HepG2 (cell line): ENCODE results near the gene NMBR. TPM values are rescaled to one million over a fixed set of nuclear protein-coding genes. Genes with fewer than 3 reads are reported as not detected.

Experiments used
- ATAC-seq: fragments of 200-7000 bp; cut with Tn5 transposase; 3 replicates; pipeline ENCODE4 v1.9.1; 2020; ENCODE audit warnings: mild to moderate bottlenecking, moderate library complexity
- BruUV-seq: library from RNA; stranded (reverse); fragments of 400-500 nt; replicated peaks from 2 replicates; lab custom pipeline; 2021; lab: Mats Ljungman, UMichigan
- CTCF ChIA-PET: fragments of 300-600 bp; formaldehyde crosslinking; extraction: SDS; loops from one replicate; lab custom pipeline; 2021; ENCODE audit warnings: low total read pairs, inconsistent platforms, low intra/inter-chr PET ratio; lab: Yijun Ruan, JAX
- POLR2A ChIA-PET: fragments of 350-600 bp; sonication (Branson Sonifier 250); formaldehyde crosslinking; loops from one replicate; lab custom pipeline; 2020; ENCODE audit warnings: antibody characterized with exemption, inconsistent platforms; lab: Yijun Ruan, JAX
- DNase-seq: peaks from one replicate; pipeline ENCODE4 v3.0.0-alpha.2; 2015; ENCODE audit warnings: low spot score
- FAIRE-seq: peaks from 3 replicates; lab custom pipeline; 2011; peaks lifted over from hg19 to GRCh38; lab: Jason Lieb, UNC
- H2AFZ ChIP-seq: one replicate; pipeline ENCODE4 v1.6.1; 2011; ENCODE audit warnings: low read length, inconsistent platforms
- H3K27ac ChIP-seq: fragments of 300-600 bp; 3 replicates; pipeline ENCODE4 v1.8.0; 2011; ENCODE audit warnings: mixed run types, mild to moderate bottlenecking, mixed read lengths, low read length, inconsistent platforms; ENCODE audit not compliant: insufficient read depth; ENCODE audit errors: extremely low read length
- H3K27me3 ChIP-seq, 2 experiments: fragments of 200-600 bp in 1 of 2; 2 replicates in 1 of 2; 3 replicates in 1 of 2; pipeline versions ENCODE4 v1.6.0 to v1.8.0; 2011; ENCODE audit warnings: low read length in 2 of 2, mild to moderate bottlenecking in 2 of 2, moderate library complexity in 2 of 2, inconsistent platforms in 1 of 2; ENCODE audit not compliant: insufficient read depth in 2 of 2, control insufficient read depth in 1 of 2
- H3K36me3 ChIP-seq, 2 experiments: fragments of 200-600 bp in 1 of 2; replicated peaks in 1 of 2; 2 replicates in 1 of 2; 3 replicates in 1 of 2; pipeline versions ENCODE4 v1.5.1 to v1.8.0; 2011; ENCODE audit warnings: low read length in 2 of 2, inconsistent platforms in 1 of 2; ENCODE audit not compliant: insufficient read depth in 2 of 2, control insufficient read depth in 1 of 2
- H3K4me1 ChIP-seq: 2 replicates; pipeline ENCODE4 v1.5.1; 2012; ENCODE audit warnings: low read length, inconsistent platforms; ENCODE audit not compliant: insufficient read depth
- H3K4me2 ChIP-seq: 2 replicates; pipeline ENCODE4 v1.6.0; 2011; ENCODE audit warnings: low read depth, low read length, inconsistent platforms
- H3K4me3 ChIP-seq, 3 experiments: fragments of 200-600 bp in 1 of 3; sonication (generic), shearing (Covaris generic) in 1 of 3; replicated peaks in 1 of 3; 2 replicates each; pipeline ENCODE4 v1.5.1; 2011 to 2016; ENCODE audit warnings: low read length in 3 of 3, inconsistent platforms in 2 of 3, low read depth in 2 of 3, mild to moderate bottlenecking in 2 of 3, control low read depth in 1 of 3, mixed read lengths in 1 of 3; ENCODE audit not compliant: insufficient read depth in 1 of 3
- H3K79me2 ChIP-seq: one replicate; pipeline ENCODE4 v1.6.1; 2011; ENCODE audit warnings: low read length, inconsistent platforms; ENCODE audit not compliant: insufficient read depth
- H3K9ac ChIP-seq: 2 replicates; pipeline ENCODE4 v1.6.0; 2011; ENCODE audit warnings: mild to moderate bottlenecking, low read depth, low read length, inconsistent platforms; ENCODE audit not compliant: insufficient read depth
- H3K9me3 ChIP-seq: 2 replicates; pipeline ENCODE4 v1.5.1; 2012; ENCODE audit warnings: mild to moderate bottlenecking, low read length
- H4K20me1 ChIP-seq: 2 replicates; pipeline ENCODE4 v1.6.0; 2011; ENCODE audit warnings: inconsistent platforms, mild to moderate bottlenecking, low read length, moderate library complexity; ENCODE audit not compliant: insufficient read depth
- CEBPB ChIP-seq: IDR thresholded peaks from 2 replicates; pipeline ENCODE4 v1.6.1; 2011; ENCODE audit warnings: low read depth, low read length, improper control_type of control experiment, borderline replicate concordance
- EHMT2 ChIP-seq: fragments of 200-600 bp; sonication (generic); IDR thresholded peaks from 2 replicates; pipeline ENCODE4 v1.7.0; 2017; ENCODE audit warnings: antibody characterized with exemption, low read depth, low read length, borderline replicate concordance
- FOSL1 ChIP-seq: sonication (generic); formaldehyde crosslinking; IDR thresholded peaks from 2 replicates; pipeline ENCODE4 v1.9.0; 2021; ENCODE audit warnings: missing genetic modification reagents, borderline replicate concordance
- KLF9 ChIP-seq: IDR thresholded peaks from 2 replicates; pipeline ENCODE4 v1.6.1; 2016; ENCODE audit warnings: low read depth
- NCOA2 ChIP-seq: sonication (generic); formaldehyde crosslinking; IDR thresholded peaks from 2 replicates; pipeline ENCODE4 v1.8.0; 2022; ENCODE audit warnings: inconsistent platforms
- NFATC3 ChIP-seq: sonication (generic); formaldehyde crosslinking; IDR thresholded peaks from 2 replicates; pipeline ENCODE4 v1.5.1; 2020; ENCODE audit warnings: mild to moderate bottlenecking, missing genetic modification reagents
- ONECUT2 ChIP-seq: sonication (generic); formaldehyde crosslinking; IDR thresholded peaks from 2 replicates; pipeline ENCODE4 v1.4.0; 2020; ENCODE audit warnings: missing genetic modification reagents
- RFX5 ChIP-seq: IDR thresholded peaks from 2 replicates; pipeline ENCODE4 v1.6.1; 2011; ENCODE audit warnings: low read depth, low read length, improper control_type of control experiment
- RXRA ChIP-seq: sonication (generic); formaldehyde crosslinking; IDR thresholded peaks from 2 replicates; pipeline ENCODE4 v1.5.1; 2020; ENCODE audit warnings: missing genetic modification reagents
- RXRB ChIP-seq: IDR thresholded peaks from 2 replicates; pipeline ENCODE4 v1.6.1; 2016; ENCODE audit warnings: borderline replicate concordance, missing genetic modification reagents, missing compliant biosample characterization
- SOX13 ChIP-seq, 3 experiments: fragments of 450-650 bp in 1 of 3; sonication (generic) in 1 of 3; formaldehyde crosslinking in 1 of 3; IDR thresholded peaks in 2 of 3; conservative IDR thresholded peaks in 1 of 3; 2 replicates each; pipeline versions ENCODE4 v1.5.0 to v1.6.1; 2016 to 2020; ENCODE audit warnings: antibody characterized with exemption in 1 of 3, mild to moderate bottlenecking in 1 of 3, missing compliant biosample characterization in 1 of 3, missing genetic modification reagents in 1 of 3, moderate library complexity in 1 of 3
- ZBTB44 ChIP-seq: sonication (generic); formaldehyde crosslinking; IDR thresholded peaks from 2 replicates; pipeline ENCODE4 v1.4.0; 2020; ENCODE audit warnings: missing genetic modification reagents
- ZBTB49 ChIP-seq: sonication (generic); formaldehyde crosslinking; IDR thresholded peaks from 2 replicates; pipeline ENCODE4 v1.4.0; 2020; ENCODE audit warnings: missing genetic modification reagents, borderline replicate concordance
- ZNF205 ChIP-seq: IDR thresholded peaks from 2 replicates; pipeline ENCODE4 v1.6.1; 2018; ENCODE audit warnings: missing biosample characterization, missing genetic modification reagents
- ZNF264 ChIP-seq: sonication (generic); formaldehyde crosslinking; IDR thresholded peaks from 2 replicates; pipeline ENCODE4 v1.4.0; 2020; ENCODE audit warnings: missing genetic modification reagents
- ZNF33B ChIP-seq: sonication (generic); formaldehyde crosslinking; IDR thresholded peaks from 2 replicates; pipeline ENCODE4 v1.5.1; 2020; ENCODE audit warnings: mild to moderate bottlenecking, missing genetic modification reagents
- ZNF567 ChIP-seq: sonication (generic); formaldehyde crosslinking; IDR thresholded peaks from 2 replicates; pipeline ENCODE4 v1.8.1; 2023; ENCODE audit warnings: mild to moderate bottlenecking, missing genetic modification reagents, borderline replicate concordance
- ZNF672 ChIP-seq: sonication (generic); formaldehyde crosslinking; IDR thresholded peaks from 2 replicates; pipeline ENCODE4 v1.8.1; 2022; ENCODE audit warnings: missing genetic modification reagents
- in situ Hi-C: cut with HindIII; loops from 2 replicates; pipeline ENCODE4 v1.10.0; 2017; ENCODE audit warnings: low pct_unique_long_range_greater_than_20kb; ENCODE audit not compliant: extremely low pct_ligation_motif_present
- intact Hi-C: fragments of 100-400 bp; cut with micrococcal nuclease; formaldehyde crosslinking; loops from one replicate; pipeline ENCODE4 v1.10.0; 2022; ENCODE audit not compliant: unreplicated experiment
- polyA plus RNA-seq, 8 experiments: library from polyadenylated mRNA; depleted of rRNA in 3 of 8; stranded (reverse) in 7 of 8; unstranded in 1 of 8; fragments of >200 nt; fragmentation: Illumina TruSeq in 4 of 8; extraction: Trizol in 4 of 8; gene quantifications; 2 replicates each; pipeline versions ENCODE4 v1.2.1 to v1.2.3, GENCODE V29; 2011 to 2016; ENCODE audit warnings: low read depth in 4 of 8, missing spikeins in 1 of 8, mixed read lengths in 1 of 8; ENCODE audit not compliant: insufficient read depth in 1 of 8
- total RNA-seq, 5 experiments: library from RNA; depleted of rRNA; stranded (reverse); fragments of >200 nt; fragmentation: Illumina TruSeq; extraction: Trizol; gene quantifications; 2 replicates each; pipeline ENCODE4 v1.2.3, GENCODE V29; 2016; ENCODE audit warnings: low read depth in 1 of 5
- TF ChIP-seq, protein P1 (sequence below): sonication (generic); formaldehyde crosslinking; IDR thresholded peaks from 2 replicates; pipeline ENCODE4 v1.8.1; 2023; ENCODE audit warnings: mild to moderate bottlenecking, missing genetic modification reagents
- TF ChIP-seq, protein P2 (sequence below): sonication (generic); formaldehyde crosslinking; IDR thresholded peaks from 2 replicates; pipeline ENCODE4 v1.8.0; 2022; ENCODE audit warnings: missing genetic modification reagents, low read depth, mild to moderate bottlenecking, borderline replicate concordance

Gene NMBR
- total and polyA plus RNA-seq, 2 of the 13 experiments (the other 11 are each of a cell fraction or from before 2014, with no cell fraction given) = not detected

GRCh38 chr6:142182004-142182403 lies 35.1 kb upstream of the NMBR start:
- in situ Hi-C loops = no loop called here
- ChIA-PET POLR2A (no interaction called here), CTCF (no interaction called here)
- Histone ChIP-seq H4K20me1 (no peaks in the 10 kb centered on the region), H3K79me2 (no peaks in the 10 kb centered on the region), H3K27me3 (no peaks in the 10 kb centered on the region), H3K4me1 (no peaks in the 10 kb centered on the region), H3K9me3 (no peaks in the 10 kb centered on the region), H2AFZ (no peak overlapping the region), H3K4me2 (no peak overlapping the region), H3K9ac (no peak overlapping the region), H3K36me3 (peaks cover 1 to 14% of the 10 kb centered on the region in 2 experiments; a peak in 3 of 5 replicates), H3K27ac (no peak overlapping the region), H3K4me3 (no peak overlapping the region)
- no TSS peak for BruUV-seq
- ATAC-seq = no peak
- TF ChIP-seq ZNF205 (no peak), SOX13 (IDR thresholded peaks at IDR 0.05) (no peak), SOX13 (CRISPR knock-in tag; conservative IDR thresholded peaks at IDR 0.05 in 1 of 2, IDR thresholded peaks at IDR 0.05 in 1 of 2) (no peak), NCOA2 (CRISPR knock-in tag) (no peak), RXRB (CRISPR knock-in tag) (no peak), RFX5 (no peak), ZNF33B (no peak), NFATC3 (no peak), FOSL1 (CRISPR knock-in tag) (no peak), CEBPB (no peak), ZNF264 (no peak), RXRA (CRISPR knock-in tag) (no peak), ONECUT2 (CRISPR knock-in tag) (no peak), EHMT2 (no peak), ZNF567 (CRISPR knock-in tag) (no peak), ZBTB49 (CRISPR knock-in tag) (no peak), KLF9 (CRISPR knock-in tag) (no peak), ZNF672 (CRISPR knock-in tag) (no peak), ZBTB44 (CRISPR knock-in tag) (no peak)
- TF ChIP-seq, protein P1, sequence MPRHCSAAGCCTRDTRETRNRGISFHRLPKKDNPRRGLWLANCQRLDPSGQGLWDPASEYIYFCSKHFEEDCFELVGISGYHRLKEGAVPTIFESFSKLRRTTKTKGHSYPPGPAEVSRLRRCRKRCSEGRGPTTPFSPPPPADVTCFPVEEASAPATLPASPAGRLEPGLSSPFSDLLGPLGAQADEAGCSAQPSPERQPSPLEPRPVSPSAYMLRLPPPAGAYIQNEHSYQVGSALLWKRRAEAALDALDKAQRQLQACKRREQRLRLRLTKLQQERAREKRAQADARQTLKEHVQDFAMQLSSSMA (CRISPR knock-in tag) = no peak
- TF ChIP-seq, protein P2, sequence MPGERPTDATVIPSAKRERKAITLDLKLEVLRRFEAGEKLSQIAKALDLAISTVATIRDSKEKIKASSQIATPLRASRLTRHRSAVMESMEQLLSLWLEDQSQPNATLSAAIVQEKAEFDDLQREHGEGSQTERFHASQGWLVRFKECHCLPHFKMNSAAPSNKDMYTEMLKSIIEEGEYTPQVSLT (CRISPR knock-in tag) = no peak
- FAIRE-seq = no peak
- DNase-seq = no peak
- intact Hi-C loops = no loop called here
